Activated naive CD8-positive, alpha-beta T cell (primary cell): ENCODE measurements around the gene DLGAP3.
A peak's percentile ranks its signal among the peaks of the same experiment; 100 is the strongest.
"Not testable (repeated sequence)": the region's sequence is repeated elsewhere in the genome, so short reads cannot be mapped to it uniquely, and the experiment has no call there.

Source experiments
- H3K27ac Mint-ChIP-seq: one replicate; pipeline ENCODE4 v1.8.0; 2021; ENCODE audit warnings: mixed read lengths
- H3K27me3 Mint-ChIP-seq: one replicate; pipeline ENCODE4 v1.8.0; 2021; ENCODE audit warnings: mixed read lengths
- H3K36me3 Mint-ChIP-seq: one replicate; pipeline ENCODE4 v1.8.0; 2021; ENCODE audit warnings: mixed read lengths
- H3K4me1 Mint-ChIP-seq: one replicate; pipeline ENCODE4 v1.8.0; 2021; ENCODE audit warnings: low read depth, mixed read lengths
- H3K4me3 Mint-ChIP-seq: one replicate; pipeline ENCODE4 v1.8.0; 2021; ENCODE audit warnings: mild to moderate bottlenecking, mixed read lengths
- H3K9me3 Mint-ChIP-seq: one replicate; pipeline ENCODE4 v1.8.0; 2021; ENCODE audit warnings: low read depth, mixed read lengths

Gene DLGAP3

GRCh38 chr1:34929497-34929852 lies at the start of gene DLGAP3:
Gene DLGAP3, minus strand, starts transcription at chr1:34929650. Its CDS starts 24,267 bp downstream, at chr1:34905383.
- Mint-ChIP-seq H3K4me1 (peaks cover 10% of the 10 kb centered on the region), H3K27ac (peak within 1 kb of the TSS; percentile 86), H3K4me3 (peak within 1 kb of the TSS; percentile 92), H3K9me3 (no peaks in the 10 kb centered on the region), H3K36me3 (no peaks in the 10 kb centered on the region), H3K27me3 (peaks cover 29% of the 10 kb centered on the region)

- peaks cover 6% of the 10 kb centered on the region for H3K36me3 Mint-ChIP-seq
- H3K27me3 Mint-ChIP-seq = no peaks in the 10 kb centered on the region
- no peak overlapping the region for H3K4me3 Mint-ChIP-seq
- H3K9me3 Mint-ChIP-seq = no peaks in the 10 kb centered on the region
- H3K4me1 Mint-ChIP-seq = peaks cover 36% of the 10 kb centered on the region
- H3K27ac Mint-ChIP-seq = peak overlapping the region; percentile 58
These were observed 49.5 kb upstream of the DLGAP3 start for GRCh38 chr1:34978921-34979320.

- H3K9me3 Mint-ChIP-seq = no peaks in the 10 kb centered on the region
- no peaks in the 10 kb centered on the region for H3K27me3 Mint-ChIP-seq
- H3K4me1 Mint-ChIP-seq = peaks cover 29% of the 10 kb centered on the region
- peak overlapping the region; percentile 75 for H3K27ac Mint-ChIP-seq
- no peak overlapping the region for H3K4me3 Mint-ChIP-seq
- peaks cover 6% of the 10 kb centered on the region for H3K36me3 Mint-ChIP-seq
These were observed 48.4 kb upstream of the DLGAP3 start for GRCh38 chr1:34977858-34978257.

- Mint-ChIP-seq H3K27me3 (no peaks in the 10 kb centered on the region), H3K4me3 (no peak overlapping the region), H3K36me3 (peaks cover 6% of the 10 kb centered on the region), H3K27ac (peak overlapping the region; percentile 28), H3K9me3 (no peaks in the 10 kb centered on the region), H3K4me1 (peaks cover 28% of the 10 kb centered on the region)
These were observed 47.7 kb upstream of the DLGAP3 start for GRCh38 chr1:34977210-34977471.

- no peak overlapping the region for H3K4me3 Mint-ChIP-seq
- peaks cover 24% of the 10 kb centered on the region for H3K4me1 Mint-ChIP-seq
- H3K9me3 Mint-ChIP-seq = no peaks in the 10 kb centered on the region
- no peak overlapping the region for H3K27ac Mint-ChIP-seq
- H3K27me3 Mint-ChIP-seq = no peaks in the 10 kb centered on the region
- peaks cover 6% of the 10 kb centered on the region for H3K36me3 Mint-ChIP-seq
These were observed 47.1 kb upstream of the DLGAP3 start for GRCh38 chr1:34976384-34977209.

- Mint-ChIP-seq H3K36me3 (peaks cover 6% of the 10 kb centered on the region), H3K4me1 (peaks cover 22% of the 10 kb centered on the region), H3K9me3 (no peaks in the 10 kb centered on the region), H3K27me3 (no peaks in the 10 kb centered on the region), H3K27ac (no peak overlapping the region), H3K4me3 (no peak overlapping the region)
These were observed 46.3 kb upstream of the DLGAP3 start for GRCh38 chr1:34975771-34976170.

- H3K4me3 Mint-ChIP-seq = no peak overlapping the region
- peaks cover 18% of the 10 kb centered on the region for H3K4me1 Mint-ChIP-seq
- no peaks in the 10 kb centered on the region for H3K27me3 Mint-ChIP-seq
- no peak overlapping the region for H3K27ac Mint-ChIP-seq
- H3K9me3 Mint-ChIP-seq = no peaks in the 10 kb centered on the region
- peaks cover 6% of the 10 kb centered on the region for H3K36me3 Mint-ChIP-seq
These were observed 45.9 kb upstream of the DLGAP3 start for GRCh38 chr1:34975338-34975737.

- H3K27me3 Mint-ChIP-seq = no peaks in the 10 kb centered on the region
- H3K4me1 Mint-ChIP-seq = peaks cover 20% of the 10 kb centered on the region
- H3K9me3 Mint-ChIP-seq = no peaks in the 10 kb centered on the region
- H3K27ac Mint-ChIP-seq = peak overlapping the region; percentile 3
- peaks cover 6% of the 10 kb centered on the region for H3K36me3 Mint-ChIP-seq
- H3K4me3 Mint-ChIP-seq = no peak overlapping the region
These were observed 45.2 kb upstream of the DLGAP3 start for GRCh38 chr1:34974626-34975025.

GRCh38 chr1:34973326-34973725 lies 43.9 kb upstream of the DLGAP3 start:
- no peaks in the 10 kb centered on the region for H3K9me3 Mint-ChIP-seq
- peaks cover 18% of the 10 kb centered on the region for H3K4me1 Mint-ChIP-seq
- no peak overlapping the region for H3K27ac Mint-ChIP-seq
- peaks cover 6% of the 10 kb centered on the region for H3K36me3 Mint-ChIP-seq
- H3K4me3 Mint-ChIP-seq = no peak overlapping the region
- no peaks in the 10 kb centered on the region for H3K27me3 Mint-ChIP-seq

- Mint-ChIP-seq H3K36me3 (peaks cover 3% of the 10 kb centered on the region), H3K4me3 (no peak overlapping the region), H3K27ac (no peak overlapping the region), H3K9me3 (no peaks in the 10 kb centered on the region), H3K27me3 (no peaks in the 10 kb centered on the region), H3K4me1 (peaks cover 17% of the 10 kb centered on the region)
These were observed 41.4 kb upstream of the DLGAP3 start for GRCh38 chr1:34970829-34971228.

- Mint-ChIP-seq H3K36me3 (no peaks in the 10 kb centered on the region), H3K27me3 (no peaks in the 10 kb centered on the region), H3K9me3 (no peaks in the 10 kb centered on the region), H3K4me1 (peaks cover 17% of the 10 kb centered on the region), H3K4me3 (no peak overlapping the region), H3K27ac (no peak overlapping the region)
These were observed 40.8 kb upstream of the DLGAP3 start for GRCh38 chr1:34970220-34970735.

- peaks cover 15% of the 10 kb centered on the region for H3K4me1 Mint-ChIP-seq
- H3K27ac Mint-ChIP-seq, H3K27me3 Mint-ChIP-seq, H3K36me3 Mint-ChIP-seq, H3K4me3 Mint-ChIP-seq, H3K9me3 Mint-ChIP-seq: not testable (repeated sequence)
These were observed 38.8 kb upstream of the DLGAP3 start for GRCh38 chr1:34968297-34968696.

GRCh38 chr1:34967672-34968071 lies 38.2 kb upstream of the DLGAP3 start:
- H3K9me3 Mint-ChIP-seq, H3K27me3 Mint-ChIP-seq, H3K27ac Mint-ChIP-seq, H3K36me3 Mint-ChIP-seq, H3K4me3 Mint-ChIP-seq: not testable (repeated sequence)
- peaks cover 15% of the 10 kb centered on the region for H3K4me1 Mint-ChIP-seq

- Mint-ChIP-seq H3K9me3 (no peaks in the 10 kb centered on the region), H3K27ac (no peak overlapping the region), H3K4me1 (peaks cover 12% of the 10 kb centered on the region), H3K4me3 (no peak overlapping the region), H3K36me3 (no peaks in the 10 kb centered on the region), H3K27me3 (no peaks in the 10 kb centered on the region)
These were observed 36.1 kb upstream of the DLGAP3 start for GRCh38 chr1:34965597-34965996.

- H3K27me3 Mint-ChIP-seq = peaks cover 17% of the 10 kb centered on the region
- H3K27ac Mint-ChIP-seq = no peak overlapping the region
- no peaks in the 10 kb centered on the region for H3K4me1 Mint-ChIP-seq
- H3K36me3 Mint-ChIP-seq = peaks cover 8% of the 10 kb centered on the region
- H3K9me3 Mint-ChIP-seq = no peaks in the 10 kb centered on the region
- H3K4me3 Mint-ChIP-seq = no peak overlapping the region
These were observed 21.0 kb upstream of the DLGAP3 start for GRCh38 chr1:34950428-34950827.

GRCh38 chr1:34948739-34949138 lies 19.3 kb upstream of the DLGAP3 start:
- peaks cover 22% of the 10 kb centered on the region for H3K27me3 Mint-ChIP-seq
- H3K36me3 Mint-ChIP-seq, H3K4me3 Mint-ChIP-seq: not testable (repeated sequence)

More at GRCh38 chr1:34948739-34949138, 19.3 kb upstream of the DLGAP3 start:
- not testable (repeated sequence) for H3K9me3 Mint-ChIP-seq, H3K4me1 Mint-ChIP-seq, H3K27ac Mint-ChIP-seq
